SK-N-SH treated with all-trans-retinoic acid at 6 μM for 48 hours (cell line): ENCODE measurements around the gene PNLDC1.

ENCODE experiments used
- ARNTL ChIP-seq: fragments of 450-650 bp; formaldehyde crosslinking; IDR thresholded peaks from 2 replicates; pipeline ENCODE4 v1.5.0; 2020; ENCODE audit warnings: low read depth, mild to moderate bottlenecking, moderate library complexity, borderline replicate concordance
- BACH2 ChIP-seq: fragments of 250-450 bp; sonication (Bioruptor Pico); IDR thresholded peaks from 2 replicates; pipeline ENCODE4 v1.9.0; 2021; ENCODE audit warnings: mild to moderate bottlenecking, borderline replicate concordance
- CREB5 ChIP-seq: fragments of 250-450 bp; sonication (Bioruptor Pico); IDR thresholded peaks from 2 replicates; pipeline ENCODE4 v1.5.1; 2020; ENCODE audit warnings: low read depth, mild to moderate bottlenecking, moderate library complexity
- CSRNP3 ChIP-seq: fragments of 250-450 bp; sonication (Bioruptor Pico); IDR thresholded peaks from 2 replicates; pipeline ENCODE4 v1.5.1; 2021; ENCODE audit warnings: mild to moderate bottlenecking, moderate library complexity
- ESRRG ChIP-seq: fragments of 250-450 bp; sonication (Bioruptor Pico); IDR thresholded peaks from 2 replicates; pipeline ENCODE4 v1.6.1; 2021; ENCODE audit warnings: mild to moderate bottlenecking
- OSR1 ChIP-seq: fragments of 250-450 bp; sonication (Bioruptor Pico); IDR thresholded peaks from 2 replicates; pipeline ENCODE4 v1.8.0; 2022; ENCODE audit warnings: moderate library complexity, mild to moderate bottlenecking, inconsistent platforms
- POU6F1 ChIP-seq: fragments of 250-450 bp; sonication (Bioruptor Pico); IDR thresholded peaks from 2 replicates; pipeline ENCODE4 v1.8.0; 2021; ENCODE audit warnings: low read depth, mild to moderate bottlenecking, moderate library complexity, borderline replicate concordance
- PPARA ChIP-seq: fragments of 250-450 bp; sonication (Bioruptor Pico); IDR thresholded peaks from 2 replicates; pipeline ENCODE4 v1.5.0; 2020; ENCODE audit warnings: mild to moderate bottlenecking, borderline replicate concordance
- TCF4 ChIP-seq: fragments of 250-450 bp; sonication (Bioruptor Pico); IDR thresholded peaks from 2 replicates; pipeline ENCODE4 v1.8.0; 2021; ENCODE audit warnings: mild to moderate bottlenecking, moderate library complexity, borderline replicate concordance
- TOX ChIP-seq: fragments of 250-450 bp; sonication (Bioruptor Pico); IDR thresholded peaks from 2 replicates; pipeline ENCODE4 v1.8.0; 2021; ENCODE audit warnings: mild to moderate bottlenecking, moderate library complexity, borderline replicate concordance
- ZFP3 ChIP-seq: fragments of 250-450 bp; sonication (Bioruptor Pico); IDR thresholded peaks from 2 replicates; pipeline ENCODE4 v1.5.0; 2020; ENCODE audit warnings: mild to moderate bottlenecking, moderate library complexity
- ZFP30 ChIP-seq: fragments of 450-650 bp; formaldehyde crosslinking; IDR thresholded peaks from 2 replicates; pipeline ENCODE4 v1.5.0; 2022; ENCODE audit warnings: mild to moderate bottlenecking, moderate library complexity
- ZNF8 ChIP-seq: fragments of 450-650 bp; formaldehyde crosslinking; IDR thresholded peaks from 2 replicates; pipeline ENCODE4 v1.5.0; 2020; ENCODE audit warnings: mild to moderate bottlenecking, moderate library complexity
- TF ChIP-seq, protein P1 (sequence below): fragments of 250-450 bp; sonication (Bioruptor Pico); IDR thresholded peaks from 2 replicates; pipeline ENCODE4 v1.8.0; 2020; ENCODE audit warnings: mild to moderate bottlenecking, moderate library complexity, borderline replicate concordance

GRCh38 chr6:159826004-159826403, 25.9 kb downstream of the PNLDC1 start:
- TF ChIP-seq TOX (CRISPR knock-in tag) (no peak), TCF4 (CRISPR knock-in tag) (no peak), CSRNP3 (CRISPR knock-in tag) (no peak), OSR1 (no peak), ZFP3 (no peak), CREB5 (CRISPR knock-in tag) (no peak), ESRRG (no peak), ZFP30 (CRISPR knock-in tag) (no peak), ARNTL (no peak), BACH2 (CRISPR knock-in tag) (no peak), POU6F1 (CRISPR knock-in tag) (no peak), PPARA (CRISPR knock-in tag) (no peak), ZNF8 (CRISPR knock-in tag) (no peak)
- TF ChIP-seq, protein P1, sequence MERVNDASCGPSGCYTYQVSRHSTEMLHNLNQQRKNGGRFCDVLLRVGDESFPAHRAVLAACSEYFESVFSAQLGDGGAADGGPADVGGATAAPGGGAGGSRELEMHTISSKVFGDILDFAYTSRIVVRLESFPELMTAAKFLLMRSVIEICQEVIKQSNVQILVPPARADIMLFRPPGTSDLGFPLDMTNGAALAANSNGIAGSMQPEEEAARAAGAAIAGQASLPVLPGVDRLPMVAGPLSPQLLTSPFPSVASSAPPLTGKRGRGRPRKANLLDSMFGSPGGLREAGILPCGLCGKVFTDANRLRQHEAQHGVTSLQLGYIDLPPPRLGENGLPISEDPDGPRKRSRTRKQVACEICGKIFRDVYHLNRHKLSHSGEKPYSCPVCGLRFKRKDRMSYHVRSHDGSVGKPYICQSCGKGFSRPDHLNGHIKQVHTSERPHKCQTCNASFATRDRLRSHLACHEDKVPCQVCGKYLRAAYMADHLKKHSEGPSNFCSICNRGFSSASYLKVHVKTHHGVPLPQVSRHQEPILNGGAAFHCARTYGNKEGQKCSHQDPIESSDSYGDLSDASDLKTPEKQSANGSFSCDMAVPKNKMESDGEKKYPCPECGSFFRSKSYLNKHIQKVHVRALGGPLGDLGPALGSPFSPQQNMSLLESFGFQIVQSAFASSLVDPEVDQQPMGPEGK (CRISPR knock-in tag) = no peak
